H1 (cell line): ENCODE measurements around the gene OTOS. TPM values are rescaled to one million over a fixed set of nuclear protein-coding genes. Genes with fewer than 3 reads are reported as not detected.

ENCODE experiments used
- CTCF ChIA-PET: fragments of 300-600 bp; sonication (Branson Sonifier 250); formaldehyde crosslinking; loops from one replicate; lab custom pipeline; 2021; ENCODE audit not compliant: partially characterized antibody; lab: Charles Lee
- POLR2A ChIA-PET: fragments of 300-600 bp; sonication (Branson Sonifier 250); formaldehyde crosslinking; loops from one replicate; lab custom pipeline; 2021; ENCODE audit warnings: inconsistent platforms; ENCODE audit not compliant: partially characterized antibody; lab: Charles Lee
- DNase-seq, 2 experiments: peaks; one replicate each; pipeline versions ENCODE4 v3.0.0 to v3.0.0-alpha.2; 2010 to 2022; ENCODE audit warnings: low spot score in 2 of 2, low read depth in 1 of 2, mixed read lengths in 1 of 2
- FAIRE-seq: peaks from 2 replicates; lab custom pipeline; 2011; peaks lifted over from hg19 to GRCh38; lab: Jason Lieb, UNC
- H2AFZ ChIP-seq: 2 replicates; pipeline ENCODE4 v1.8.1; 2012; ENCODE audit warnings: low read length, inconsistent platforms
- H2AK5ac ChIP-seq: 2 replicates; pipeline ENCODE4 v1.6.1; 2013; ENCODE audit warnings: low read depth, low read length
- H2BK120ac ChIP-seq: replicated peaks from 2 replicates; pipeline ENCODE3; 2013; ENCODE audit warnings: low read depth, low read length, inconsistent platforms
- H2BK12ac ChIP-seq: 2 replicates; pipeline ENCODE4 v1.6.1; 2013; ENCODE audit warnings: low read depth, low read length
- H2BK15ac ChIP-seq: 2 replicates; pipeline ENCODE4 v1.6.1; 2013; ENCODE audit warnings: low read length
- H2BK20ac ChIP-seq: 2 replicates; pipeline ENCODE4 v1.6.1; 2013; ENCODE audit warnings: low read length
- H2BK5ac ChIP-seq: 2 replicates; pipeline ENCODE4 v1.6.1; 2013; ENCODE audit warnings: low read depth, low read length
- H3K14ac ChIP-seq: 2 replicates; pipeline ENCODE4 v1.6.1; 2013; ENCODE audit warnings: inconsistent platforms; ENCODE audit not compliant: insufficient read length
- H3K18ac ChIP-seq: 2 replicates; pipeline ENCODE4 v1.6.1; 2013; ENCODE audit warnings: low read length; ENCODE audit errors: extremely low read depth
- H3K23ac ChIP-seq: 2 replicates; pipeline ENCODE4 v1.6.1; 2013; ENCODE audit warnings: inconsistent platforms; ENCODE audit not compliant: insufficient read length
- H3K23me2 ChIP-seq: 2 replicates; pipeline ENCODE4 v1.6.1; 2013; ENCODE audit warnings: low read depth, low read length
- H3K27ac ChIP-seq: 2 replicates; pipeline ENCODE4 v1.6.1; 2011; ENCODE audit warnings: low read depth, low read length, inconsistent platforms
- H3K27me3 ChIP-seq, 4 experiments: replicated peaks in 1 of 4; 1 replicate in 1 of 4; 2 replicates in 3 of 4; pipeline versions ENCODE4 v1.6.1 to v1.8.1; 2011 to 2013; ENCODE audit warnings: low read length in 3 of 4, mild to moderate bottlenecking in 3 of 4, inconsistent platforms in 2 of 4, mixed read lengths in 2 of 4, moderate library complexity in 1 of 4; ENCODE audit not compliant: control insufficient read depth in 3 of 4, insufficient read depth in 3 of 4; ENCODE audit errors: extremely low read depth in 1 of 4
- H3K36me3 ChIP-seq, 4 experiments: 2 replicates each; pipeline versions ENCODE4 v1.6.1 to v1.8.1; 2011 to 2013; ENCODE audit warnings: mild to moderate bottlenecking in 4 of 4, low read length in 3 of 4, moderate library complexity in 2 of 4, control low read depth in 1 of 4, inconsistent platforms in 1 of 4; ENCODE audit not compliant: insufficient read depth in 4 of 4, control insufficient read depth in 2 of 4
- H3K4ac ChIP-seq: replicated peaks from 2 replicates; pipeline ENCODE3; 2013; ENCODE audit warnings: low read length, low read depth, mixed read lengths, inconsistent platforms; ENCODE audit not compliant: insufficient read length
- H3K4me1 ChIP-seq, 4 experiments: replicated peaks in 1 of 4; 1 replicate in 1 of 4; 2 replicates in 3 of 4; pipeline versions ENCODE4 v1.6.1 to v1.8.1; 2011 to 2013; ENCODE audit warnings: low read length in 3 of 4, inconsistent platforms in 2 of 4, mixed read lengths in 1 of 4; ENCODE audit not compliant: insufficient read depth in 4 of 4, control insufficient read depth in 3 of 4
- H3K4me2 ChIP-seq, 2 experiments: 2 replicates each; pipeline versions ENCODE4 v1.6.1 to v1.8.1; 2011 to 2013; ENCODE audit warnings: low read depth in 2 of 2, low read length in 2 of 2, control low read depth in 1 of 2, inconsistent platforms in 1 of 2, mild to moderate bottlenecking in 1 of 2; ENCODE audit not compliant: insufficient read depth in 1 of 2
- H3K4me3 ChIP-seq, 4 experiments: fragments of 200-600, 300-600 bp in 1 of 4; sonication (generic), shearing (Covaris generic), sonication (Bioruptor Twin) in 1 of 4; 2 replicates each; pipeline versions ENCODE4 v1.5.1 to v1.8.1; 2011 to 2016; ENCODE audit warnings: low read length in 4 of 4, low read depth in 3 of 4, control low read depth in 2 of 4, inconsistent platforms in 2 of 4, mild to moderate bottlenecking in 2 of 4, mixed read lengths in 1 of 4, moderate library complexity in 1 of 4; ENCODE audit not compliant: insufficient read depth in 2 of 4; ENCODE audit errors: extremely low read depth in 1 of 4
- H3K56ac ChIP-seq: replicated peaks from 2 replicates; pipeline ENCODE3; 2013; ENCODE audit warnings: low read depth, mild to moderate bottlenecking, mixed read lengths, low read length, inconsistent platforms; ENCODE audit not compliant: insufficient read length
- H3K79me1 ChIP-seq: 2 replicates; pipeline ENCODE4 v1.6.1; 2013; ENCODE audit warnings: low read depth, low read length, control low read depth
- H3K79me2 ChIP-seq, 2 experiments: 2 replicates each; pipeline versions ENCODE4 v1.6.1 to v1.8.1; 2012 to 2013; ENCODE audit warnings: low read length in 2 of 2, mild to moderate bottlenecking in 2 of 2, inconsistent platforms in 1 of 2; ENCODE audit not compliant: insufficient read depth in 2 of 2, control insufficient read depth in 1 of 2
- H3K9ac ChIP-seq, 4 experiments: replicated peaks in 1 of 4; 1 replicate in 1 of 4; 2 replicates in 3 of 4; pipeline versions ENCODE4 v1.6.1 to v1.8.1; 2011 to 2013; ENCODE audit warnings: low read depth in 3 of 4, low read length in 3 of 4, control low read depth in 2 of 4, mild to moderate bottlenecking in 2 of 4, moderate library complexity in 2 of 4, inconsistent platforms in 1 of 4; ENCODE audit errors: extremely low read depth in 1 of 4
- H3K9me3 ChIP-seq, 2 experiments: 2 replicates each; pipeline versions ENCODE4 v1.6.1 to v1.8.1; 2012 to 2013; ENCODE audit warnings: mild to moderate bottlenecking in 2 of 2, moderate library complexity in 2 of 2, control low read depth in 1 of 2, inconsistent platforms in 1 of 2, low read depth in 1 of 2, low read length in 1 of 2, mixed read lengths in 1 of 2; ENCODE audit not compliant: insufficient read depth in 2 of 2
- H4K20me1 ChIP-seq, 2 experiments: replicated peaks in 1 of 2; 2 replicates each; pipeline versions ENCODE3 to v1.8.1; 2011 to 2013; ENCODE audit warnings: inconsistent platforms in 2 of 2, low read length in 2 of 2, mild to moderate bottlenecking in 1 of 2; ENCODE audit not compliant: insufficient read depth in 2 of 2, control insufficient read depth in 1 of 2
- H4K5ac ChIP-seq: 2 replicates; pipeline ENCODE4 v1.6.1; 2013; ENCODE audit warnings: low read length, low read depth, mixed read lengths, inconsistent platforms; ENCODE audit not compliant: insufficient read length
- H4K8ac ChIP-seq: 2 replicates; pipeline ENCODE4 v1.8.0; 2013; ENCODE audit warnings: mild to moderate bottlenecking, moderate library complexity, low read length, inconsistent platforms; ENCODE audit not compliant: insufficient read depth; ENCODE audit errors: extremely low read depth
- H4K91ac ChIP-seq: replicated peaks from 2 replicates; pipeline ENCODE3; 2013; ENCODE audit warnings: low read length, mixed read lengths, inconsistent platforms; ENCODE audit not compliant: insufficient read length
- CTBP2 ChIP-seq: IDR thresholded peaks from 2 replicates; pipeline ENCODE4 v1.7.0; 2011; ENCODE audit warnings: borderline replicate concordance, mild to moderate bottlenecking, moderate library complexity, mixed read lengths, low read length; ENCODE audit not compliant: insufficient read depth, insufficient read length
- TAF1 ChIP-seq: IDR thresholded peaks from 2 replicates; pipeline ENCODE4 v1.6.1; 2011; ENCODE audit warnings: mild to moderate bottlenecking, low read depth, low read length
- WGBS, 2 experiments: shearing (Covaris generic) in 1 of 2; methylation state at CpG; one replicate each; pipeline versions ENCODE4 v1.1.6 to v1.1.7; 2013 to 2015; ENCODE audit warnings: low lambda C conversion rate in 2 of 2, mixed read lengths in 2 of 2, inconsistent platforms in 1 of 2, low coverage in 1 of 2, missing lambda C conversion rate in 1 of 2; ENCODE audit not compliant: insufficient replicate concordance in 2 of 2, insufficient coverage in 1 of 2, insufficient read length in 1 of 2; ENCODE audit errors: extremely low coverage in 1 of 2, missing lambda C conversion rate in 1 of 2; 5-methylcytosine and 5-hydroxymethylcytosine counted together
- polyA plus RNA-seq, 7 experiments: library from polyadenylated mRNA; depleted of rRNA in 3 of 7; stranded (reverse) in 5 of 7; unstranded in 2 of 7; fragments of >200 nt in 5 of 7; fragments of 200-250 nt in 2 of 7; gene quantifications; 1 replicate in 5 of 7; 2 replicates in 1 of 7; 4 replicates in 1 of 7; pipeline versions ENCODE4 v1.2.1 to v1.2.3, GENCODE V29; 2011 to 2013; ENCODE audit warnings: missing spikeins in 2 of 7, mixed read lengths in 2 of 7
- total RNA-seq: library from RNA; stranded (reverse); fragmentation: NEBNext Ultra II Directional; extraction: Animal tissue kit (Norgen Biotek cat#: 25700); gene quantifications from 2 replicates; pipeline ENCODE4 v1.2.1, GENCODE V29; 2021
- TF ChIP-seq, protein P1 (sequence below): IDR thresholded peaks from 2 replicates; pipeline ENCODE4 v1.6.1; 2011; ENCODE audit warnings: low read length, improper control_type of control experiment

The OTOS gene
- total and polyA plus RNA-seq, 2 of the 8 experiments (the other 6 are each of a cell fraction or from before 2014, with no cell fraction given): 0.17 TPM; not detected in 1

GRCh38 chr2:240126731-240127130 is 13.7 kb downstream of the OTOS start:
- Histone ChIP-seq H3K23ac (no peak overlapping the region), H2BK5ac (no peak overlapping the region), H2BK15ac (no peak overlapping the region), H3K4me1 (no peaks in the 10 kb centered on the region), H2BK20ac (no peak overlapping the region), H3K9ac (no peak overlapping the region), H3K4ac (no peak overlapping the region), H4K91ac (no peak overlapping the region), H3K27ac (no peak overlapping the region), H2AK5ac (no peak overlapping the region), H3K18ac (no peak overlapping the region), H4K8ac (no peak overlapping the region), H3K79me1 (no peaks in the 10 kb centered on the region), H3K4me3 (no peak overlapping the region), H3K56ac (no peak overlapping the region), H4K20me1 (peaks cover 3 to 6% of the 10 kb centered on the region in 2 experiments), H2BK12ac (no peak overlapping the region), H3K14ac (no peak overlapping the region), H3K36me3 (peaks cover 20 to 49% (median 40%) of the 10 kb centered on the region in 4 experiments), H3K79me2 (no peaks in the 10 kb centered on the region; a peak in 1 of 4 replicates), H2AFZ (no peak overlapping the region), H3K9me3 (no peaks in the 10 kb centered on the region), H3K23me2 (no peaks in the 10 kb centered on the region; the same call in 1 of the 2 replicates), H3K4me2 (no peak overlapping the region), H4K5ac (no peak overlapping the region), H2BK120ac (no peak overlapping the region), H3K27me3 (no peaks in the 10 kb centered on the region)
- 89% methylated on average over 10 of the region's 10 CpGs; no CpG with 5 or more reads in 1 of the 2 experiments for WGBS, 2 experiments
- DNase-seq (no peak), FAIRE-seq (no peak)
- POLR2A ChIA-PET: interaction anchor here (1.0 kb wide), 1 partner anchor 9 kb away, joined by 3 read pairs; no protein-coding TSS in a partner anchor
- CTCF ChIA-PET: interaction anchor here (0.5 kb wide), 1 partner anchor 9 kb away, joined by 3 read pairs; no protein-coding TSS in a partner anchor
- TF ChIP-seq, protein P1, sequence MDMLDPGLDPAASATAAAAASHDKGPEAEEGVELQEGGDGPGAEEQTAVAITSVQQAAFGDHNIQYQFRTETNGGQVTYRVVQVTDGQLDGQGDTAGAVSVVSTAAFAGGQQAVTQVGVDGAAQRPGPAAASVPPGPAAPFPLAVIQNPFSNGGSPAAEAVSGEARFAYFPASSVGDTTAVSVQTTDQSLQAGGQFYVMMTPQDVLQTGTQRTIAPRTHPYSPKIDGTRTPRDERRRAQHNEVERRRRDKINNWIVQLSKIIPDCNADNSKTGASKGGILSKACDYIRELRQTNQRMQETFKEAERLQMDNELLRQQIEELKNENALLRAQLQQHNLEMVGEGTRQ: no peak
- TF ChIP-seq CTBP2 (no peak), TAF1 (no peak)
